ENCODE data around the gene NPTX2. TPM values are rescaled to one million over a fixed set of nuclear protein-coding genes. Genes with fewer than 3 reads are reported as not detected.
A peak's percentile ranks its signal among the peaks of the same experiment; 100 is the strongest.

The NPTX2 gene
- total RNA-seq, 1 donor, result 1.1 TPM

DNA sequence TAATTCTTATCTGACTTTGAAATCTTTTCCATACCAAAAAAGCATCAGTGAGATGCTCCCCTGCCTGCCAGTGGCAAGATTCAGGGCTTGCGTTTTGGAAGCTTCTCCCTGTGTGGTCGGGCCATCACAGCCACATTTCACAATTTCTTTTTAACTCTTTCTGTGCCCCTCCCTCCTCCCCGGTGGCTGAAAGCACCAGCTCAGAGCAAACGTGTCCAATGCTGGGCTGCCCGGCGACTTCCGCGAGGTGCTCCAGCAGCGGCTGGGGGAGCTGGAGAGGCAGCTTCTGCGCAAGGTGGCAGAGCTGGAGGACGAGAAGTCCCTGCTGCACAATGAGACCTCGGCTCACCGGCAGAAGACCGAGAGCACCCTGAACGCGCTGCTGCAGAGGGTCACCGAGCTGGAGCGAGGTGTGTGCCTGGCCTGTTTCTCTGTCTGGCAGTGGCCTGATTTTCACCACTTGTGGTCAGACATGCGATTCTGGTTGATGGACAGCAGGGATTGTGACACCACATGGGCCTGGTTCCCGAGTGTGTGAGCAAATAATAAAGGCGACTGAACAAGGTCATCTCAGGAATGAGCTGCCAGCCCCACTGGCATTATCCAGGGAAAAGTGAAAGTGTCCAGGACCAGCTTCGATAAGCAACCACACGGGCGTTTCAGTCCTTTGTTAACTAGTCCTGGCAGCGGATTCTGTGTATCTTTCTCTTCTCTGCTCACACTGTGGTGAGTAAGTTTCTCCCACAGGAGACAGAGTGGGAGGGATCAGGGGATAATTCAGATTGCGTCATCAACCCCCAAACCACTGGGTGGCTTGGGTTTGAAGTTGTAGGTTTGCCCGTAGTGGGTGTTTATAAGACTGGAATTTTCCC, 2.6 kb downstream of the NPTX2 start:
- Histone ChIP-seq H3K27ac (ENCODE audit: low read depth, low read length) (no peak overlapping the region), H3K79me2 (ENCODE audit: insufficient read depth, low read length) (no peaks in the 10 kb centered on the region), H3K4me3 (ENCODE audit: insufficient read depth, low read length) (peak overlapping the region; percentile 61), H3K27me3 (ENCODE audit: insufficient read depth, low read length) (peaks cover 29% of the 10 kb centered on the region), H4K20me1 (ENCODE audit: insufficient read depth, low read length) (peaks cover 7% of the 10 kb centered on the region), H3K4me2 (ENCODE audit: insufficient read depth, low read length) (peak overlapping the region; percentile 79), H3K4me1 (ENCODE audit: insufficient read depth, low read length) (peaks cover 14% of the 10 kb centered on the region), H3K9me3 (ENCODE audit: low read depth, low read length) (no peaks in the 10 kb centered on the region), H2AFZ (ENCODE audit: low read length) (peak overlapping the region; percentile 74), H3K36me3 (ENCODE audit: insufficient read depth, low read length) (no peaks in the 10 kb centered on the region)
- DNase-seq (ENCODE audit: insufficient read length, low spot score, missing footprints), result peak; percentile 94
- no peak for TF ChIP-seq CTCF (IDR thresholded peaks at IDR 0.05; ENCODE audit: extremely low read depth, low read depth, low read length)

DNA sequence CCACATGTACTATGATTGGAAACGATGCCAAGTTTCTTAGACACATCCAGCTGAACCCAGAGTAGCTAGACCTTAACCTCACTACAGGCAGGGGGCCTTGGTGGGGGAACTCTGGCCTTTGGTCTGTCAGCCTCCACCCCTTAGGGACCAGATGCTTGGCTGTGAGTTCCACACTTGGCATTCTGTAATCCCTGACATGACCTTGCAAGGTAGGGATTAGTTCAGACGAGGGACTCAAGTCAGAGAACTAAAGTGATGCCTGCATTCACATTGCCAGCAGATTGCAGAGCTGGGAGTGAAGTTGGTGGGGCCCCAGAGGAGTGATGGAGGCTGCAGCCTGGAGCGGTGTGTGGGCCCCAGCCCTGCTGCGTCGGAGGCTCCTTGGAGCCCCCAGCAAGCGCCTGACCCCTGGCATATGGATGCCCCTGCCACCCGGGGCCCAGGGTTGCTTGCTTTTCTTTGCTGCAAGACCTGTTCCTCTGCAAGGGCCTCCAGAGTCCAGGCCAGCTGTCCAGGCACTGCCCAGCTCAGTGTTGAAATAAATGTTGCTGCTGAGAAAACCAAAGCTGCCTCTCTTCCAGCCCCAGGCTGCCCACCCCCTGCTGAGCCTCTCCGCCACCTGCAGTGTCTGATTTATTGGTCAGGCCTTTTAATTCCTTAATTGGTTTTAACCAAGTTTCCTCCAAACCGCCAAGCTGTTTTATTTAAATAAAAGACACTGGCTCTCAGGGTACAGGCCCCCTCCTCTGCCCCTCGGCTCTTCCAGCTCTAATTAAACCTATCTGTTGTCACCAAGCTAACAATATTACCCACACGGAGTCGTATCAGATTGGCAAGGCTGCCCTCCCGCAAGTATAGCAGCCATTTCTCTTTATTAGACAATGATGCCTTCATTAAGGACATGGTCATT, 4.7 kb downstream of the NPTX2 start:
- H3K4me1 ChIP-seq (ENCODE audit: insufficient read depth, low read length), result peaks cover 14% of the 10 kb centered on the region
- no peak overlapping the region for H2AFZ ChIP-seq (ENCODE audit: low read length)
- peaks cover 15% of the 10 kb centered on the region for H3K27me3 ChIP-seq (ENCODE audit: insufficient read depth, low read length)
- no peak for DNase-seq (ENCODE audit: insufficient read length, low spot score, missing footprints)
- H4K20me1 ChIP-seq (ENCODE audit: insufficient read depth, low read length), result peaks cover 7% of the 10 kb centered on the region
- H3K4me2 ChIP-seq (ENCODE audit: insufficient read depth, low read length), result no peak overlapping the region
- H3K9me3 ChIP-seq (ENCODE audit: low read depth, low read length), result no peaks in the 10 kb centered on the region
- no peaks in the 10 kb centered on the region for H3K79me2 ChIP-seq (ENCODE audit: insufficient read depth, low read length)
- TF ChIP-seq CTCF (IDR thresholded peaks at IDR 0.05; ENCODE audit: extremely low read depth, low read depth, low read length), result no peak
- H3K36me3 ChIP-seq (ENCODE audit: insufficient read depth, low read length), result no peaks in the 10 kb centered on the region
- no peak overlapping the region for H3K4me3 ChIP-seq (ENCODE audit: insufficient read depth, low read length)
- no peak overlapping the region for H3K27ac ChIP-seq (ENCODE audit: low read depth, low read length)

GRCh38 chr7:98622926-98623325, 5.8 kb downstream of the NPTX2 start:
- H3K36me3 ChIP-seq (ENCODE audit: insufficient read depth, low read length), result no peaks in the 10 kb centered on the region
- H3K79me2 ChIP-seq (ENCODE audit: insufficient read depth, low read length), result no peaks in the 10 kb centered on the region
- DNase-seq (ENCODE audit: insufficient read length, low spot score, missing footprints), result peak; percentile 60
- H3K4me1 ChIP-seq (ENCODE audit: insufficient read depth, low read length), result peaks cover 14% of the 10 kb centered on the region
- peaks cover 7% of the 10 kb centered on the region for H4K20me1 ChIP-seq (ENCODE audit: insufficient read depth, low read length)
- no peaks in the 10 kb centered on the region for H3K9me3 ChIP-seq (ENCODE audit: low read depth, low read length)
- TF ChIP-seq CTCF (IDR thresholded peaks at IDR 0.05; ENCODE audit: extremely low read depth, low read depth, low read length), result no peak
- H3K27ac ChIP-seq (ENCODE audit: low read depth, low read length), result no peak overlapping the region
- H3K4me3 ChIP-seq (ENCODE audit: insufficient read depth, low read length), result no peak overlapping the region
- no peak overlapping the region for H3K4me2 ChIP-seq (ENCODE audit: insufficient read depth, low read length)
- H3K27me3 ChIP-seq (ENCODE audit: insufficient read depth, low read length), result peaks cover 9% of the 10 kb centered on the region
- H2AFZ ChIP-seq (ENCODE audit: low read length), result no peak overlapping the region
